GM23338 (cell line): Measurements from ENCODE around the gene RANGAP1.

Experiments used
- CREB1 ChIP-seq: fragments of 250-450 bp; sonication (Bioruptor Pico); IDR thresholded peaks from 2 replicates; pipeline ENCODE4 v1.5.0; 2020; ENCODE audit warnings: low read depth, mild to moderate bottlenecking, moderate library complexity
- CTCF ChIP-seq, 2 experiments: fragments of 200-600 bp in 1 of 2; sonication (generic) in 1 of 2; conservative IDR thresholded peaks; 2 replicates each; pipeline versions ENCODE4 v1.5.1 to v1.6.1; 2016 to 2017; ENCODE audit warnings: antibody characterized with exemption in 2 of 2, low read depth in 2 of 2, mild to moderate bottlenecking in 2 of 2, moderate library complexity in 1 of 2
- ETS1 ChIP-seq: IDR thresholded peaks from 2 replicates; pipeline ENCODE4 v1.6.1; 2016; ENCODE audit warnings: antibody characterized with exemption
- EZH2 ChIP-seq: fragments of 200-600 bp; sonication (generic); IDR thresholded peaks from one replicate; pipeline ENCODE4 v1.8.0; 2017; ENCODE audit warnings: antibody characterized with exemption, mild to moderate bottlenecking, low read depth; ENCODE audit not compliant: unreplicated experiment
- EZH2phosphoT487 ChIP-seq: fragments of 200-600 bp; sonication (generic); IDR thresholded peaks from one replicate; pipeline ENCODE4 v1.8.1; 2018; ENCODE audit warnings: antibody characterized with exemption; ENCODE audit not compliant: unreplicated experiment
- JUNB ChIP-seq: IDR thresholded peaks from one replicate; pipeline ENCODE4 v1.6.1; 2016; ENCODE audit warnings: antibody characterized with exemption; ENCODE audit not compliant: unreplicated experiment
- NANOG ChIP-seq: IDR thresholded peaks from 2 replicates; pipeline ENCODE4 v1.6.1; 2016; ENCODE audit warnings: antibody characterized with exemption, borderline replicate concordance
- POLR2AphosphoS5 ChIP-seq: IDR thresholded peaks from 2 replicates; pipeline ENCODE4 v1.6.1; 2016; ENCODE audit warnings: antibody characterized with exemption, low read depth
- REST ChIP-seq: IDR thresholded peaks from one replicate; pipeline ENCODE4 v1.6.1; 2018; ENCODE audit warnings: antibody characterized with exemption; ENCODE audit not compliant: unreplicated experiment
- STAT1 ChIP-seq: IDR thresholded peaks from one replicate; pipeline ENCODE4 v1.6.1; 2016; ENCODE audit warnings: antibody characterized with exemption; ENCODE audit not compliant: unreplicated experiment
- ZNF114 ChIP-seq: fragments of 250-450 bp; sonication (Bioruptor Pico); IDR thresholded peaks from 2 replicates; pipeline ENCODE4 v1.5.0; 2020; ENCODE audit warnings: mild to moderate bottlenecking, moderate library complexity
- ZNF331 ChIP-seq: fragments of 250-450 bp; sonication (Bioruptor Pico); IDR thresholded peaks from 2 replicates; pipeline ENCODE4 v1.5.0; 2020; ENCODE audit warnings: low read depth, mild to moderate bottlenecking, moderate library complexity

- TF ChIP-seq CTCF (conservative IDR thresholded peaks at IDR 0.05; ENCODE audit: low read depth in 2 of 2) (no peak), ETS1 (no peak), EZH2phosphoT487 (no peak), POLR2AphosphoS5 (no peak), EZH2 (no peak), REST (no peak), JUNB (no peak), CREB1 (CRISPR knock-in tag) (no peak), NANOG (no peak), STAT1 (no peak), ZNF331 (CRISPR knock-in tag) (no peak), ZNF114 (CRISPR knock-in tag) (no peak)
Measured at GRCh38 chr22:41274856-41275255, 11.1 kb downstream of the RANGAP1 start.
